GM13977 (cell line): ENCODE measurements around the gene MED25.

ENCODE experiments used
- DNase-seq: peaks from one replicate; pipeline ENCODE4 v3.0.0; 2012; ENCODE audit warnings: low spot score
- in situ Hi-C: fragments of 300-500 bp; cut with MboI; formaldehyde crosslinking; loops from one replicate; pipeline ENCODE4 v1.12.0; 2022; ENCODE audit warnings: low sequenced_read_pairs, low pct_unique_long_range_greater_than_20kb, mixed read lengths, inconsistent platforms; ENCODE audit not compliant: unreplicated experiment
- TF ChIP-seq, protein P1 (sequence below): IDR thresholded peaks from 2 replicates; pipeline ENCODE4 v1.5.1; 2012; ENCODE audit warnings: mild to moderate bottlenecking, control low read depth; ENCODE audit not compliant: insufficient read depth; ENCODE audit errors: extremely low read depth, missing control alignments

The MED25 gene

DNA sequence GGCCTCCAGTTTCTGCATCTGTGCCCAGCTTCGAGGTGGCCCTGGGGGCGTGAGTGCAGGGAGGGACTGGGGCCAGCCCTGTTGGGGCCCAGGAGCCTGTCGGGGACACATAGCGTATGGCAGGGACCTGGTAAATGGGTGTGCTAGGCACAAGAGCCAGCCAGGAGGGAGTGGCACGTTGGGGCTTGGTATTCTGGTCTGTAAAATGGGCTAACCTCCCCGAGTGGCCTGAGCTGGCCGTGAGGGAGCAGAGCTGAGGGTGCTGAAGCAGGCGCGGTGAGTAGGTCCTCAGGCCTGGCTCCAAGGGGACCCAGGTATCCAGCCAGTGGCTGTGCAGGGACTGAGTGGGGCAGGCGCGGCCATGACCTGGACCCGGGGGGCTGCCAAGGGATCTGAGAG lies 37.2 kb downstream of the MED25 start:
- in situ Hi-C loops: no loop called here
- TF ChIP-seq, protein P1, sequence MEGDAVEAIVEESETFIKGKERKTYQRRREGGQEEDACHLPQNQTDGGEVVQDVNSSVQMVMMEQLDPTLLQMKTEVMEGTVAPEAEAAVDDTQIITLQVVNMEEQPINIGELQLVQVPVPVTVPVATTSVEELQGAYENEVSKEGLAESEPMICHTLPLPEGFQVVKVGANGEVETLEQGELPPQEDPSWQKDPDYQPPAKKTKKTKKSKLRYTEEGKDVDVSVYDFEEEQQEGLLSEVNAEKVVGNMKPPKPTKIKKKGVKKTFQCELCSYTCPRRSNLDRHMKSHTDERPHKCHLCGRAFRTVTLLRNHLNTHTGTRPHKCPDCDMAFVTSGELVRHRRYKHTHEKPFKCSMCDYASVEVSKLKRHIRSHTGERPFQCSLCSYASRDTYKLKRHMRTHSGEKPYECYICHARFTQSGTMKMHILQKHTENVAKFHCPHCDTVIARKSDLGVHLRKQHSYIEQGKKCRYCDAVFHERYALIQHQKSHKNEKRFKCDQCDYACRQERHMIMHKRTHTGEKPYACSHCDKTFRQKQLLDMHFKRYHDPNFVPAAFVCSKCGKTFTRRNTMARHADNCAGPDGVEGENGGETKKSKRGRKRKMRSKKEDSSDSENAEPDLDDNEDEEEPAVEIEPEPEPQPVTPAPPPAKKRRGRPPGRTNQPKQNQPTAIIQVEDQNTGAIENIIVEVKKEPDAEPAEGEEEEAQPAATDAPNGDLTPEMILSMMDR: no peak
- no peak for DNase-seq

DNA sequence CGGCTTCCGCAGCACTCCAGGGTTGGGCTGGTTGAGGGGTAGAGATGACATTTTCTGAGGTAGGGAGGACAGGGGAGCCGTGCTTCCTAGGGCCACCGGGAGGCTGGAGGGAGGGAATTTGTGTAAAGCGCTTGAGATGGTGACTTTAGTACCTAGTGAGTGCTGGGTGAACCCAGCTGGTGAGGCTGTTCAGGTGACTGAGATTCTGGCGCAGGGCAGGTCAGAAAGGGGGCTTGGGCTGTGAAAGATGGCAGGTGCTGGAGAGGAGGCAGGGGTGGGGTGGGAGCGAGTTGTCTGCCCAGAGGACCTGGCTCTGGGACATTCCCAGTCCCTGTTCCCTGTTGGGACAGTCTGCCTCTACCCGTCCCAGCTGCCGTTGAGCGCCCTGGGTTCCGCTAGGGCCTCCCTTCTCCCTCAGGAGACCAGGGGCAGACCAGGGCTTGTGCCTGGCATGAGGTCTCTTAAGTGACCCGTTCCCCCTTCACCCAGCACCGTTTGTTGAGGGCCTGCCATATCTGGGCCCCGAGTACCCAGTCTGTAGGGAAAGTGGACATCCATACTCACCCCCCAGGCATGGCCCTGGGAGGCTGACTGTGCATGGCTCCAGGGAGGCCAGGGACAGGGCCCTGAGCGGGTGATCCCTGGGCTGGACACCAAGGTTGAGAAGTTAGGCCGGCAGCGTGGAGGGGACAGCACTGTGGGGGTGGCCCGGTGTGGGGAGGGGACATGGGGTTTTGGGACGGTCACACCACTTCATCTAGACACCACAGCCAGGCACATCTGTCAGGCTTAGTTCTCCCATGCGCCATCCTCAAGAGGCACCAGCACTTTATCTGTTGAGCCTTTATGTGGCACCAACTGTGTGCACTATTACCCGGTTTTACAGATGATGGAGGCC lies 37.8 kb downstream of the MED25 start:
- in situ Hi-C loops: no loop called here

DNA sequence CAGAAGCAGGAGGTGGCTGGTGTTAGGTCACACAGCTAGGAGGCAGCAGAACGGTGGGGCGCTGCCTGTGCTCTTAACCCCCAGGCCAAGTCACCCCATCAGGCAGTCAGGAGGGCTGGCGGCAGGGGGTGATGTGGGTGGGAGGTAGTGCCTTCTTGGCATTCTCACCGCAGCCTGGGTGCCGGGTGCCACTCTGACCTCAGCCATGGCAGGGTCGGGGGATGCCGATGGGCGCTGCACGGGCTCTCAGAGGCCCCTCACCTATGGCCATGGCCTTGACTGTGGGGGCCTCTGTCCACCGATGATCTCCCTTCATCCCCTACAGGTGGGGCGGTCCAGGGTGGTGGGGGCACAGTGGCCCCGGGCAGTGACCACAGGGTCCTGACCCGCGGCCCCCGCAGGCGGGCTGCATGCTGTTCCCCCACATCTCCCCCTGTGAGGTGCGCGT lies 38.5 kb downstream of the MED25 start:
- TF ChIP-seq, protein P1: no peak
- DNase-seq: no peak
- in situ Hi-C loops: no loop called here

More for the DNA sequence above, 37.8 kb downstream of the MED25 start:
- TF ChIP-seq, protein P1: no peak
- DNase-seq: no peak

DNA sequence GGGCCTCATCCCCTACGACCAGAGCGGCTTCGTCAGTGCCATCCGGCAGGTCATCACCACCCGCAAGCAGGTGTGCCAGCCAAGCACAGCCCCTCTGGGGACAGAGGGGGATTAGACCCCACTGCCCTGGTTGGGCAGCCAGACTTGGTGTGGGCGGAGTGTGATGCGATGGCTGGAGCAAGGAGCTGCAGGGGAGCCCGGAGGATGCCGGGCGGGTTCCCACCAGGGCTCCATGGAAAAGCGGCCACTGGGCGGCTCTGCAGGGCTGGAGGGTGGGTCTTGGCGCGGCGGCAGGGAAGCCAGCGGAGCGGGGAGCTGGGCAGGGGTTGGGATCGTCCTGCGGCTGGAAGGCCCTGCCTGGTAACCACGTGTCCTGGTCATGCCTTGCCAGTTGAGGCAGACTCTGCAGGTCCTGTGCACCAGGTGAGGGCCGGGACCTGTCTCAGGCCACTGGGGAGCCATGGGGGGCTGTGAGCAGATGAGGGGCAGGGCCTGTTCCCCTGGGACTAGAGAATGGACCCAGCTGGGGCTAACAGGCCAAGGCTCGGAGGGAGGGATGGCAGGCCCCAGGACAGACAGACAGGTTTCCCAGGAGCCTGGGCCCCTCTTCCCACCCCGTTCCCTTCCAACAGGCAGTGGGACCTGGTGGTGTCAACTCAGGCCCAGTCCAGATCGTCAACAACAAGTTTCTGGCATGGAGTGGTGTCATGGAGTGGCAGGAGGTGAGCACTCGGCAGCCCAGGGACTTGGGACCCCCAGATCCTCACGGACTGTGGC lies 39.2 kb downstream of the MED25 start:
- no peak for DNase-seq
- in situ Hi-C loops: no loop called here
- TF ChIP-seq, protein P1: no peak

DNA sequence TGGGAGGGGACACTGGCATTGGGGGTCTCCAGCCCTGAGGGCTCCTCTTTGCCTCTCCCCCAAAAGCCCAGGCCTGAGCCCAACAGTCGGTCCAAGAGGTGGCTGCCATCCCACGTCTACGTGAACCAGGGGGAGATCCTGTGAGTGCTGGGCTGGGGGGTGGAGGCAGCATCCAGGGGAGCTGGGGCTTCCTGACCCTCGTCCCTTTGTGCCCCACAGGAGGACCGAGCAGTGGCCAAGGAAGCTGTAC lies 39.7 kb downstream of the MED25 start:
- no peak for DNase-seq
- in situ Hi-C loops: no loop called here
- TF ChIP-seq, protein P1: no peak

DNA sequence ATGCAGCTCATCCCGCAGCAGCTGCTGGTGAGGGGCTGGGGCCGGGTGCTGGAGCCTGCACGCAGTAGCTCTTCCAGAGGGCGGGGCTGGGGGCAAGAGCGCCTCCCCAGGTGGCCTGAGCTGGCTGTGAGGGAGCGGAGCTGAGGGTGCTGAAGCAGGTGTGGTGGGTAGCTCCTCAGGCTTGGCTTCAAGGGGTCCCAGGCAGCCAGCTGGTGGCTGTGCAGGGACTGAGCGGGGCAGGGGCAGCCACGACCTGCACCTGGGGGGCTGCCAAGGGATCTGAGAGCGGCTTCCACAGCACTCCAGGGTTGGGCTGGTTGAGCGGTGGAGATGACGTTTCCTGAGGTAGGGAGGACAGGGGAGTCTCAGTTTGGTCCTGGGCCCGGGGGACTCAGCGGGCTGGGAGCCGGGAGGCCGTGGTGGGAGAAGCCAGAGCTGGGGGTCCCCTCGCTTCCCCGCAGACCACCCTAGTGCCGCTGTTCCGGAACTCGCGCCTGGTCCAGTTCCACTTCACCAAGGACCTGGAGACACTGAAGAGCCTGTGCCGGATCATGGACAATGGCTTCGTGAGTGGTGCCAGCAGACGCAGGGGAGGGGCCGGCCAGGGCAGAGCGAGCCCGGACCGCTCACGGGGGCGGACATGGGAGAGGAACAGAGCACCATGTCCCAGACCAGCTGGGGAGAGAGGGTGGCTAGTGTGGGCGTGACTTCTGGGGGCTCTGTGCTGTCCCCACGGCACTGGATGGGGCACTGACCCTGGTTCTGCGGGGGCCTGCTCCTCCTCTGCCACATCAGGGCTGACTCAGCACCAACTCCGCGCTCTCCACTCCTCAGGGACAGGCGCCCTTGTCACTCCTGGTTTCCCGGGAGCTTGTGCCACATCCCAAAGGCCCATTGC lies 40.2 kb downstream of the MED25 start:
- in situ Hi-C loops: no loop called here
- TF ChIP-seq, protein P1: no peak
- DNase-seq: no peak
